ENCODE results near the gene DPP9.

The DPP9 gene

DNA sequence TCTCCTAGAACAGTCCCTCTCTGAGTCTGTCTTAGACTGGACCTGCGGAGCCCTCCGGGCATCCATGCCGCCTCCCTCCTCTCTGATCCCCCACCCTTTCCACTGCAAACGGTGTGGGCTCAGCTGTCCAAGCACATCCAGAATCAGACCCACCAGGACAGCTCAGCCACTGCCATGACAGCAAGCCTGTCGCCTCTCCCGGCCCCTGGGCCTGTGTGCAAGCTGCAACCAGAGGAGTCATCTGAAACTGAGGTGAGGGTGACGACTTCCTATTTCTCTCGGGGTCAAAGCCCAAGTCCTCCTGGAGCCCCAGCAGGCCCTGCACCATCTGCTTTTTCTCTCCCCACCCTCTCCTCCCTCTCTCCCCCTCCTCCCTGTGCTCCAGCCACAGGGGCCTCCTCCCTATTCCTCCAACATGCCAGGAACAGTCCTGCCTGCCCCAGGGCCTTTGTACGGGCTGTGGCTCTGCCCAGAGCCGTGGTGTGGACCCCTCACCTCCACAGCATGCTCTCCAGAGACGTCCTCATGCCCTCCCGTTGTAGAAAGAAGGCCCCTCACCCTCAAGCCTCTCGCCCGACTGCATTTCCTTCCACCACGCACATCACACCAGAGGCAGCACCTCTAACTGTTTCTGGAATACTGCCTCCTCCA, 30.0 kb downstream of the DPP9 start:
- no peak overlapping the region for H3K4me3 ChIP-seq (ENCODE audit: low read length)
- no peaks in the 10 kb centered on the region for H3K9me3 ChIP-seq (ENCODE audit: control insufficient read depth, insufficient read depth, low read length)
- no peaks in the 10 kb centered on the region for H4K20me1 ChIP-seq (ENCODE audit: control insufficient read depth, insufficient read depth, low read depth, low read length)
- no peaks in the 10 kb centered on the region for H3K27me3 ChIP-seq (ENCODE audit: control insufficient read depth, low read length)
- no peaks in the 10 kb centered on the region for H3K4me1 ChIP-seq (ENCODE audit: control insufficient read depth, low read length)
- no peaks in the 10 kb centered on the region for H3K9me2 ChIP-seq (replicated peaks; ENCODE audit: control insufficient read depth, low read length)
- no peaks in the 10 kb centered on the region for H3K79me2 ChIP-seq (ENCODE audit: control insufficient read depth, low read length)
- no peak overlapping the region for H3K4me2 ChIP-seq (ENCODE audit: low read length)
- peaks cover 71% of the 10 kb centered on the region for H3K36me3 ChIP-seq (ENCODE audit: control insufficient read depth, low read length)
- no peaks in the 10 kb centered on the region for H3F3A ChIP-seq (ENCODE audit: control insufficient read depth, insufficient read depth)
- no peak overlapping the region for H3K27ac ChIP-seq (ENCODE audit: low read depth, low read length)
- TF ChIP-seq EZH2phosphoT487 (IDR thresholded peaks at IDR 0.05; ENCODE audit: borderline replicate concordance, low read length) = no peak
- TF ChIP-seq, protein P1, sequence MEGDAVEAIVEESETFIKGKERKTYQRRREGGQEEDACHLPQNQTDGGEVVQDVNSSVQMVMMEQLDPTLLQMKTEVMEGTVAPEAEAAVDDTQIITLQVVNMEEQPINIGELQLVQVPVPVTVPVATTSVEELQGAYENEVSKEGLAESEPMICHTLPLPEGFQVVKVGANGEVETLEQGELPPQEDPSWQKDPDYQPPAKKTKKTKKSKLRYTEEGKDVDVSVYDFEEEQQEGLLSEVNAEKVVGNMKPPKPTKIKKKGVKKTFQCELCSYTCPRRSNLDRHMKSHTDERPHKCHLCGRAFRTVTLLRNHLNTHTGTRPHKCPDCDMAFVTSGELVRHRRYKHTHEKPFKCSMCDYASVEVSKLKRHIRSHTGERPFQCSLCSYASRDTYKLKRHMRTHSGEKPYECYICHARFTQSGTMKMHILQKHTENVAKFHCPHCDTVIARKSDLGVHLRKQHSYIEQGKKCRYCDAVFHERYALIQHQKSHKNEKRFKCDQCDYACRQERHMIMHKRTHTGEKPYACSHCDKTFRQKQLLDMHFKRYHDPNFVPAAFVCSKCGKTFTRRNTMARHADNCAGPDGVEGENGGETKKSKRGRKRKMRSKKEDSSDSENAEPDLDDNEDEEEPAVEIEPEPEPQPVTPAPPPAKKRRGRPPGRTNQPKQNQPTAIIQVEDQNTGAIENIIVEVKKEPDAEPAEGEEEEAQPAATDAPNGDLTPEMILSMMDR (IDR thresholded peaks at IDR 0.05; ENCODE audit: low read depth, low read length, poor library complexity, severe bottlenecking) = no peak

DNA sequence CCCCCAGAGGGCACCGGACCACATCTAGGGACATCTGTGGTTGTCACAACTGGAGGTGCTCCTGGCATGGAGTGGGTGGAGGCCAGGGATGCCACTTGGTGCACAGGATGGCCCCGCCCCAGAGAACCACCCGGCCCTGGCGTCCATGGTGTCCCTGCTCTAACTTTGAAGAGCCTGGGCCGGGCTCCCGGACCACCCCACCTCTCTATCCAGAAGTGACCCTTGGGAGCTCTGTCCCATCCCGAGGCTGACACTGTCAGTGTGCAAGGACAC, 30.6 kb downstream of the DPP9 start:
- Histone ChIP-seq H3K36me3 (ENCODE audit: control insufficient read depth, low read length) (peaks cover 73% of the 10 kb centered on the region), H3K9me3 (ENCODE audit: control insufficient read depth, insufficient read depth, low read length) (no peaks in the 10 kb centered on the region), H3F3A (ENCODE audit: control insufficient read depth, insufficient read depth) (no peaks in the 10 kb centered on the region), H3K4me1 (ENCODE audit: control insufficient read depth, low read length) (no peaks in the 10 kb centered on the region), H3K4me2 (ENCODE audit: low read length) (no peak overlapping the region), H3K27me3 (ENCODE audit: control insufficient read depth, low read length) (no peaks in the 10 kb centered on the region), H3K4me3 (ENCODE audit: low read length) (no peak overlapping the region), H4K20me1 (ENCODE audit: control insufficient read depth, insufficient read depth, low read depth, low read length) (no peaks in the 10 kb centered on the region), H3K79me2 (ENCODE audit: control insufficient read depth, low read length) (no peaks in the 10 kb centered on the region), H3K9me2 (replicated peaks; ENCODE audit: control insufficient read depth, low read length) (no peaks in the 10 kb centered on the region), H3K27ac (ENCODE audit: low read depth, low read length) (no peak overlapping the region)
- TF ChIP-seq EZH2phosphoT487 (IDR thresholded peaks at IDR 0.05; ENCODE audit: borderline replicate concordance, low read length) = no peak
- TF ChIP-seq, protein P1 (IDR thresholded peaks at IDR 0.05; ENCODE audit: low read depth, low read length, poor library complexity, severe bottlenecking) = no peak

DNA sequence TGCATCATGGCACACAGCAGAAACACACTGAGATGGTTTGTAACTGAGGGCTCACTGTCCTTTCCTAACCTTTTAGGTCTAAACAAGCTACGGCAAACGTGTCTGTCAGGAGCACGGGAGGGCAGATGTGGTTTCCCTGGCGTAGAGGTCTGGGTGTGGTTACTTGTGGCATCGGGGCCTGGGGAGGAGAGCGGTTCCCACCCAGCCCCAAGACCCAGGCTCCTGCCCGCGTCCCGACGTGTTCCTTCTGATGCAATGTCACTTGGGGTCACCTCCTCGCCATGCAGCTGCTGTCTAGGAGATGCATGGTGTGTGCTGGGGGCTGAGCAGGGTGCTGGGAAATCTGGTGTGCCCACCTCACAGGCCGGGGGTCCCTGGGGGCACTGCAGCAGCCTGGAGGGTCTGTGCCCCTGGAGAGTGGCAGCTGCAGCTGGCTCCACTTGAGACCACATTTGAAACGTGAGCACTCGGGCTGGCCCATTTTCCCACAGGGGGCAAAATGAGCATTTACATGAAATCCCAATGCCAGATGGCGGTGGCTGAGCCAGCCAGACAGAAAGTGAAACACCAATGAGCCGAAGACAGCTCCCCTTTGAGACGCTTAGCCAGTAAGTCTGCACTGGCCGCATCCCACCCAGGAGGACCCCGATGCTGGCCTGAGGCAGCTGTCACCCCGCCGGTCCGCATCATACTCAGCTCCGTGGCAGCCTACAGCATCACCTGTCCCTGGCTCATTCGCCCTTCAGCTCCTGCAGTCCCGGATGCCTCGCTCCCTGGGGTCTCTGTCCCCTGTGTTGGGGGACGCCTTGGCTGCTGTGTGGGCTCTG, 31.2 kb downstream of the DPP9 start:
- H3K4me3 ChIP-seq (ENCODE audit: low read length) = no peak overlapping the region
- no peaks in the 10 kb centered on the region for H3K9me3 ChIP-seq (ENCODE audit: control insufficient read depth, insufficient read depth, low read length)
- no peaks in the 10 kb centered on the region for H4K20me1 ChIP-seq (ENCODE audit: control insufficient read depth, insufficient read depth, low read depth, low read length)
- no peaks in the 10 kb centered on the region for H3K9me2 ChIP-seq (replicated peaks; ENCODE audit: control insufficient read depth, low read length)
- no peaks in the 10 kb centered on the region for H3F3A ChIP-seq (ENCODE audit: control insufficient read depth, insufficient read depth)
- no peaks in the 10 kb centered on the region for H3K27me3 ChIP-seq (ENCODE audit: control insufficient read depth, low read length)
- H3K27ac ChIP-seq (ENCODE audit: low read depth, low read length) = no peak overlapping the region
- no peaks in the 10 kb centered on the region for H3K79me2 ChIP-seq (ENCODE audit: control insufficient read depth, low read length)
- no peaks in the 10 kb centered on the region for H3K4me1 ChIP-seq (ENCODE audit: control insufficient read depth, low read length)
- no peak for TF ChIP-seq EZH2phosphoT487 (IDR thresholded peaks at IDR 0.05; ENCODE audit: borderline replicate concordance, low read length)
- TF ChIP-seq, protein P1 (IDR thresholded peaks at IDR 0.05; ENCODE audit: low read depth, low read length, poor library complexity, severe bottlenecking) = no peak
- H3K36me3 ChIP-seq (ENCODE audit: control insufficient read depth, low read length) = peaks cover 68% of the 10 kb centered on the region
- no peak overlapping the region for H3K4me2 ChIP-seq (ENCODE audit: low read length)

Data from DOHH2 (cell line).